PFSK-1 (cell line): ENCODE results near the gene SLC22A3.

Experiments
- FOXP2 ChIP-seq: optimal IDR thresholded peaks from 2 replicates; pipeline ENCODE3; 2011; ENCODE audit warnings: borderline replicate concordance, control low read depth, inconsistent platforms; ENCODE audit not compliant: insufficient read depth; ENCODE audit errors: extremely low read length, extremely low read depth
- POLR2AphosphoS5 ChIP-seq: IDR thresholded peaks from 2 replicates; pipeline ENCODE4 v1.6.1; 2012; ENCODE audit warnings: low read depth, mild to moderate bottlenecking, control low read depth, low read length, moderate library complexity
- SIN3A ChIP-seq: IDR thresholded peaks from 2 replicates; pipeline ENCODE4 v1.6.1; 2012; ENCODE audit warnings: mild to moderate bottlenecking, low read length, moderate library complexity, borderline replicate concordance; ENCODE audit not compliant: insufficient read depth
- TAF1 ChIP-seq: IDR thresholded peaks from 2 replicates; pipeline ENCODE4 v1.6.1; 2012; ENCODE audit warnings: low read length, control low read depth, borderline replicate concordance; ENCODE audit not compliant: insufficient read depth
- TF ChIP-seq, protein P1 (sequence below), 2 experiments: IDR thresholded peaks; 2 replicates each; pipeline versions ENCODE4 v1.6.1 to v1.8.0; 2011 to 2012; ENCODE audit warnings: low read depth in 2 of 2, low read length in 2 of 2, control low read depth in 1 of 2, inconsistent platforms in 1 of 2, mild to moderate bottlenecking in 1 of 2, moderate library complexity in 1 of 2; ENCODE audit not compliant: insufficient read depth in 1 of 2

Gene SLC22A3

DNA sequence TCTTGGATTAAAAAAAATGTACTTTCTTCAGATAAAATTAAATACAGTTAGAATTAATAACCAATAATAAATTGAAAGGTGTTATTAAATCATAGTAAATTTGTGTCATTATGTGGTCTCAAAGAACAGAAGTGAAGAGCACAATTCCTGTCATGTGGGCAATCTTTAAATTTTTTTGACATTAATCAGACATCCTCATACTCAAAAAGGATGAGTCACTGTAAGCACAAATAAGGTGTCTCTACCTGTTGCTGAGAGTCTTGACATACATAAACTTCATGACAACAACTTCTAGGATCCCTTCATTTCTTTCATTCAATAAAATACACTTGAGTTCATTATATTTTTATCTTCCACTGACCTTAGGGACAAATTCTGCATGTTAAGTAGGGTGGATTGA lies 76.1 kb downstream of the SLC22A3 start:
- TF ChIP-seq TAF1 = no peak
- no peak for TF ChIP-seq FOXP2
- TF ChIP-seq, protein P1, sequence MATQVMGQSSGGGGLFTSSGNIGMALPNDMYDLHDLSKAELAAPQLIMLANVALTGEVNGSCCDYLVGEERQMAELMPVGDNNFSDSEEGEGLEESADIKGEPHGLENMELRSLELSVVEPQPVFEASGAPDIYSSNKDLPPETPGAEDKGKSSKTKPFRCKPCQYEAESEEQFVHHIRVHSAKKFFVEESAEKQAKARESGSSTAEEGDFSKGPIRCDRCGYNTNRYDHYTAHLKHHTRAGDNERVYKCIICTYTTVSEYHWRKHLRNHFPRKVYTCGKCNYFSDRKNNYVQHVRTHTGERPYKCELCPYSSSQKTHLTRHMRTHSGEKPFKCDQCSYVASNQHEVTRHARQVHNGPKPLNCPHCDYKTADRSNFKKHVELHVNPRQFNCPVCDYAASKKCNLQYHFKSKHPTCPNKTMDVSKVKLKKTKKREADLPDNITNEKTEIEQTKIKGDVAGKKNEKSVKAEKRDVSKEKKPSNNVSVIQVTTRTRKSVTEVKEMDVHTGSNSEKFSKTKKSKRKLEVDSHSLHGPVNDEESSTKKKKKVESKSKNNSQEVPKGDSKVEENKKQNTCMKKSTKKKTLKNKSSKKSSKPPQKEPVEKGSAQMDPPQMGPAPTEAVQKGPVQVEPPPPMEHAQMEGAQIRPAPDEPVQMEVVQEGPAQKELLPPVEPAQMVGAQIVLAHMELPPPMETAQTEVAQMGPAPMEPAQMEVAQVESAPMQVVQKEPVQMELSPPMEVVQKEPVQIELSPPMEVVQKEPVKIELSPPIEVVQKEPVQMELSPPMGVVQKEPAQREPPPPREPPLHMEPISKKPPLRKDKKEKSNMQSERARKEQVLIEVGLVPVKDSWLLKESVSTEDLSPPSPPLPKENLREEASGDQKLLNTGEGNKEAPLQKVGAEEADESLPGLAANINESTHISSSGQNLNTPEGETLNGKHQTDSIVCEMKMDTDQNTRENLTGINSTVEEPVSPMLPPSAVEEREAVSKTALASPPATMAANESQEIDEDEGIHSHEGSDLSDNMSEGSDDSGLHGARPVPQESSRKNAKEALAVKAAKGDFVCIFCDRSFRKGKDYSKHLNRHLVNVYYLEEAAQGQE (IDR thresholded peaks at IDR 0.05; ENCODE audit: insufficient read depth in 1 of 2, low read depth in 2 of 2, low read length in 2 of 2) = no peak
- TF ChIP-seq SIN3A = no peak
- no peak for TF ChIP-seq POLR2AphosphoS5

DNA sequence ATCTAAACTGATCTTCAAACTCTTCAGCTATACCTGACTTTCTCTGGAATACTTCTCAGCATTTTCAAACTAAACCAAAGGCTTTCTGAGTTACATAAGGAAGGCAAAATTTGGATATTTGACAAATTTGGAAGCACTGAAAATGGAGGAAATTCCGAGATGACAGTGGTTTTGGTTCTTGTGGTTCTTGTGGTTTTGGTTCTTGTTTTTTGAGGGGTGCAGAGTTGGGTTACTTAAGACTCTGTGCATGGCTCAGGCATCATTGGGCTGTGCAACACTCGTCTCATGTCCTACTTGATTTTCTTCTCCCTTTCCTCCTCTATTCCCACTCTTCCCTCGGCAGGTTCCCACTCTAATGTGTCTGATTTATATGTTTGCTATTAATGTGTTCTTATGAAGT lies 78.0 kb downstream of the SLC22A3 start:
- no peak for TF ChIP-seq SIN3A
- TF ChIP-seq TAF1 = no peak
- TF ChIP-seq, protein P1 (IDR thresholded peaks at IDR 0.05; ENCODE audit: insufficient read depth in 1 of 2, low read depth in 2 of 2, low read length in 2 of 2) = no peak
- TF ChIP-seq FOXP2 = no peak
- TF ChIP-seq POLR2AphosphoS5 = no peak

DNA sequence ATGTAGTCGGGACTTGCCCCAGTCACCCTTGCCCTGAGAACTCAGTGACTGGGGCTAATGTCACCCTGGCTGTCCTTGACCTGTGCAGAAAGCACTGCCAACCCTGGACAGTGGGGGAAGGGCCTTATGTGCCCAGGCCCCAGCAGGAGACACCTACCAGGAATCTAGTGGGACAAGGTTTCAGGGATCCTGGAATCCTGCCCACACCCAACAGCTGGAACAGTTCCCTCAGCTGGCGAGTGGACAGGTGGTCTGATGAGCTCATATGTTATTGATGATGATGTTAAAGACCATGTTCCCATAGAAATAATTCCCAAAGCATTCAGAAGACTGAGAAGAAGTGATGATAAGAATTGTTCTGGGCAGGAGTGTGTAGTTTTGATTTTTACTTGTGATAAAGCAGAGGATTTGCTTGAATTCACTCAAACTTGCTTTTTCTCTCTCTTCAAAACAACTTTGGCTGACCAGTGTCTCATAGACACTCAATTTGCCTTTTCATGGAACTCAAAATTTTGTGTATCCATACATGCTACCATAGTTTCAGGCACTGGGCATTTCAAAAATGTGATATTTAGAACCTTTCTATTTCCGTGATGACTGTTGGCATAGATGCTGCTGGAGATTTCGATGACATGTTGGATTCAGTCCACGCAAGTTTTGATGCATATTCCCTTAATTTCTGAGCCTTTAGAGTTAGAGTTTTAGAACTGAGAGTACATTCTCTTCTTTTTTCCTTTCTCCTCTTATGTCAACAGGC lies 79.3 kb downstream of the SLC22A3 start:
- no peak for TF ChIP-seq SIN3A
- TF ChIP-seq, protein P1 (IDR thresholded peaks at IDR 0.05; ENCODE audit: insufficient read depth in 1 of 2, low read depth in 2 of 2, low read length in 2 of 2) = no peak
- TF ChIP-seq TAF1 = no peak
- TF ChIP-seq FOXP2 = no peak
- no peak for TF ChIP-seq POLR2AphosphoS5

- TF ChIP-seq FOXP2 (no peak), POLR2AphosphoS5 (no peak), SIN3A (no peak)
Observed at GRCh38 chr6:160428069-160428430, 79.9 kb downstream of the SLC22A3 start.

DNA sequence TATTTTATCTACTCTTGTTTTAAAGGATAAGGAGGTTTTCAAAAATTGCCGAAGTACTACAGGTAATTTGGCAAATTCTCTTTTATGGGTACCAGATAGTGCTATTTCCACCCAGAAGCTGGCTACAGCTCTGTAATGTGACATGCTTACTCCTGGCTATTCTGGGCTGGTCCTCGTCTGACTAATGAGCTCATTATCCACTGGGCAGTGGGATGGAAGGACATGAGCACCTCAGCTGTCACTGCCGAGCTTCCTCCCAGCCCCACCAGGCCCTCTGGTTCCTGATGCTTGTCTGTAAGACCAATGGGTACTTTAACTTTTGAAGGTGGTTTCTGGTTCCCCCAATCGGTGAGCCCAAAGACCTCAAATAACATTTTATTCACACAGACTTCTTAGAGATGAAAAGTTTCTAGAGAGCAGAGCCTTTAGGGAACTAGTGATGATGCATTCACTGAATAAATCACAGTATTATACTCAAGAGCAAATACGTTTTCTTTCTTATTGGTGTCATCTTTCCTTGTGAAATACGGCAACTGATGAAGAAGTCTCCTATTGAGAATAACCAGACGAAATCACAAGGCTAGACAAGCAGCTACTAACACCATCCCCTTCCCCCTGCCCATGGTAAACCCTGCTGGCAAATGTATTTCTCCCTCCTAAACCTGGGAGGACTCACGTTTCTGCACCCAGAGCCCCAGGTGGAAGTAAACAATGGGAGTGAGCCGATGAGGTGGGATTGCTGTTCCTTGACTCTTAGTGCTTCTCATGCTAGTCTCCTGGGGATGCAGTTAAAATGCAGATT lies 80.8 kb downstream of the SLC22A3 start:
- TF ChIP-seq FOXP2 (no peak), TAF1 (no peak), POLR2AphosphoS5 (no peak), SIN3A (no peak)
- TF ChIP-seq, protein P1 (IDR thresholded peaks at IDR 0.05; ENCODE audit: insufficient read depth in 1 of 2, low read depth in 2 of 2, low read length in 2 of 2) = no peak
